Measurements from ENCODE around the gene ERRFI1.
"Not testable (repeated sequence)": the region's sequence is repeated elsewhere in the genome, so short reads cannot be mapped to it uniquely, and the experiment has no call there.

Gene ERRFI1

DNA sequence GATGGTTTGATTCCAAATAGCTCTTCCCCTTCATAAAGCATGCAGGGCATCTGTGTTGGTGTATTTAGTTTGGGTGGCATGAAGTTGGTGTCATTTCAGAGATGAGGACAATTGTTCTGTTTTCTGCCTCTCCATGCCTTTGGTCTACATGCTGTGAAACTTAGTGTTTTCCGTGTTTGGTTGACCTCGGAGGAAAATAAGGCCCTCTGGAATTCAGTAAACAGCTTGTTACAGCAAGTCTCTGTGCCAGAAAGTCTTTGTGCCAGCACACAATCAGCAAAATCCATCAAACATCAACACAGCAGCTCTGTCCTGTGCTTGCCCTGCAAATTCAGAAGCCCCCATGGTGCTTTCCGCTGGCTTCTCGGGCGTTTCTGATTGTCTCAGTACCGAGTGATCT, 55.1 kb downstream of the ERRFI1 start:
- no peak for DNase-seq (ENCODE audit: low spot score)

DNA sequence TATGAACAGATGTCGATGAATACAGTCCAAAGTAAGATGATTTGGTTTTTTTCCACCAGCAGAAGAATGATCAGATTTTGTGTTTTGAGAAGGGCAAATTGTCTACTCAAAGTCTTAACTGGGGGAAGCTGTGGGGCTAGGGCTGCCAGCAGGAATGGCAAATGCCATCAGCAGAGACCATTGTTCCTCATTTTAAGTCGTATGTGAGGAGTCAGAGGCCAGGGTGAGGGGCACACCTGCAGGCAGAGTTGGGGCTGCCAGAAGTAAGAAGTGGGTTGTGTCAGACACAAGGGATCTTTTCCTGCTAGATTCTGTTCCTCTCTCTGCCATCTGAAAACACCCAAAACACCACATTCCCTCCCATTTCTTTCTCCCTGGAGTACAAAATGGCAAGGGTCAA, 55.9 kb downstream of the ERRFI1 start:
- DNase-seq (ENCODE audit: low spot score), result no peak

DNA sequence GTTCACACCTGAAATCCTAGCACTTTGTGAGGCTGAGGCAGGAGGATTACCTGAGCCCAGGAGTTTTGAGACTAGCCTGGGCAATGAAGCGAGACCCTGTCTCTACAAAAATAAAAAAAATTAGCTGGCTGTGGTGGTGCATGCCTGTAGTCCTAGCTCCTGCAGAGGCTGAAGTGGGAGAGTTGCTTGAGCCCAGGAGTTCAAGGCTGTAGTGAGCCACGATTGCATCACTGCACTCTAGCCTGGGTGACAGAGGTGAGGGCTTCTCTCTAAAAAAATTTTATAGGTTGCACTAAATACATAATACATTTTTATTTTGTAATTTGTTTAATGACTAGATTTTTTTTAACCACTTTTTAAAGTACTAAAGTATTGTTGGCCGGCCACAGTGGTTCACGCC, 58.5 kb downstream of the ERRFI1 start:
- no peak for DNase-seq (ENCODE audit: low spot score)

DNA sequence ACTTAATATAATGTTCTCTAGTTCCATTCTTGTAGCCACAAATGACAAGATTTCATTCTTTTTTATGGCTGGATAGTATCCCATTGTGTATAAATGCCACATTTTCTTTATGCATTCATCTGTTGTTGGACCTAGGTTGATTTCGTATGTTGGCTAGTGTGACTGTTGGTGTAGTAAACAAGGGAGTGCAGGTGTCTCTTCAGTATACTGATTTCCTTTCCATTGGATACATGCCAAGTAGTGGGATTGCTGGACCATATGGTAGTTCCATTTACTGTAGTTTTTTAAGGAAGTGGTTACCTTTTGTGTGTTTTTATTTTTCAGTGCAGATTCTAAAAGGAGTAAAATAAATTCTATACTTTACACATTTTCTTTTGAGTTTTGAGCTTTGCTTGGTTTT, 58.9 kb downstream of the ERRFI1 start:
- no peak for DNase-seq (ENCODE audit: low spot score)

DNA sequence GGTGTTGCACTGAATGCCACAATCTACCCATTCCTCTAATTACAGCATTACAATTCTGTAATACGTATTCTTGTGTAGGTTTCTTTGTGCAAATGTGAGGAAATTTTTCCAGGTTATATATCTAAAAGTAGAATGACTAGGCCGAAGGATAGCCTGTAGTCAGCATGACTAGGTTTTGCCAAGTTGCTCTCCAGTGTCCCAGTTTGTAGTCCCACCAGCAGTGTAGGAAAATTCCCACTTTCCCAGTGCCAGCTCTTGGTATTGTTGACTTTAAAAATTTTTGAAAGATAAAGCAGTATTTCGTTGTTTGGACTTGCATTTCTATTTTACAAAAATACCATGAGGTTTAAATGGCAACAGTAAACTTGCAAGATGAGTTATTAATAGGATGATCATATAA, 61.6 kb downstream of the ERRFI1 start:
- no peak for DNase-seq (ENCODE audit: low spot score)

DNA sequence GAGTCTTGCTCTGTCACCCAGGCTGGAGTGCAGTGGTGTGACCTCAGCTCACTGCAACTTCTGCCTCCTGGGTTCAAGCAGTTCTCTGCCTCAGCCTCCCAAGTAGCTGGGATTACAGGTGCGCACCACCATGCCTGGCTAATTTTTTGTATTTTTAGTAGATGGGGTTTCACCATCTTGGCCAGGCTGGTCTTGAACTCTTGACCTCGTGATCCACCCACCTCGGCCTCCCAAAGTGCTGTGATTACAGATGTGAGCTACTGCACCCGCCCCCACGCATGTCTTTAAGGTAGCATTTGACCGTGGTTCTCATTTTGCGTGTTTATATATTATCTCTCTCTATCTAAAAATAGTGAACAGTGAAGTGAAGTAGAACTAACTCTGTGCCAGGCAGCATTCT, 62.3 kb downstream of the ERRFI1 start:
- not testable (repeated sequence) for DNase-seq (ENCODE audit: low spot score)

DNA sequence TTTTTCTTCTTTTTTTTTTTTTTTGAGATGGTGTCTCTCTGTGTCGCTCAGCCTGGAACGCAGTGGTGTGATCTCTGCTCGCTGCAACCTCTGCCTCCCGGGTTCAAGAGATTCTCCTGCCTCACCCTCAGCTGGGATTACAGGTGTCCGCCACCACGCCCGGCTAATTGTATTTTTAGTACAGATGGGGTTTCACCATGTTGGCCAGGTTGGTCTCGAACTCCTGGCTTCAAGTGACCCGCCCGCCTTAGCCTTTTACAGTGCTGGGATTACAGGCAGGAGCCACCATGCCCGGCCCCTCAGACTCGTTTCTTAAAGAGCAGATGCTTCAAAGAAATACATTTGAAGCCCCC, 62.8 kb downstream of the ERRFI1 start:
- not testable (repeated sequence) for DNase-seq (ENCODE audit: low spot score)

DNA sequence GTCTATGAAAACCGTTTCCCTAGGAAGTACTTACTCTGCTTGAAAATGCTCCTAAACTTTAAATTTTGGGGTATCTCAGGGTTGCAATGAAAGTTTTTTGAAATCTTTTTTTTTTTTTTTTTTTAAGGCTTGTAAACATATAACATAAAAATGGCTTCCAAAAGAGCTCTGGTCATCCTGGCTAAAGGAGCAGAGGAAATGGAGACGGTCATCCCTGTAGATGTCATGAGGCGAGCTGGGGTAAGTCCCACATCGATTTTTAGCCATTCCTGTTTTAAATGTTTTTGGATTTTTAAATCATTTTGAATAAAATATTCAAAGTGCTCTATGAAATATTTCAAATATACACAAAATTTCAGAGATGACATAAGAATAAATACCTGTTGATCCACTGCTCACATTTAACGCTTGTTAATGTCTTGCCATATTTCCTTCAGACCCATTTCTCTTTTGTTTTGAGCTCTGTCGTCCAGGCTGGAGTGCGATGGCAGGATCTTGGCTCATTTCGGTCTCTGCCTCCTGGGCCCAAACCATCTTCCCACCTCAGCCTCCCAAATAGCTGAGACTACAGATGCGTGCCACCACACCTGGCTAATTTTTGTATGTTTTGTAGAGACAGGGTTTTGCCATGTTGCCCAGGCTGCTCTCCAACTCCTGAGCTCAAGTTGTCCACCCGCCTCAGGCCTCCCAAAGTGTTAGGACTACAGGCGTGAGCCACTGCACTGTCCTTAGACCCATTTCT, 63.3 kb downstream of the ERRFI1 start:
- no peak for DNase-seq (ENCODE audit: low spot score)

DNA sequence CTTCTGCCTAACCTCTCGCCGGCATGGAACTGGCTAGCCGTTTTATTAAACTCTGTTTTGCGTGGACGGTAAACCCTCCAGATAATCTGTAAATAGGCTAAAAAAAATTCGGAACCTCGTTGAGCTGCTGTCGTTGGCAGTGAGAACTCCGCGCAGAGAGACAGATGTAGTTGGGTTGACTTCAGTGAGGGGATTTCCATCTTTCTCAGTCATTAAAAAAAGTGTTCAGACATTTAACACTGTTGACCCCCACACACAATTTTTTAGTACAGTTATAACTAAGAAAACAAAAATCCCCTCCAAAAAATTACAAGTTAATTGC, 64.1 kb downstream of the ERRFI1 start:
- no peak for DNase-seq (ENCODE audit: low spot score)

Small RNAs within 50 kb of the gene (small RNA-seq; reads per million reads assigned to genes)
- 0 reads per million in 2 experiments for gene RF00019
